Activated T-helper 9 cell treated with anti-CD3 and anti-CD28 coated beads, Interleukin-2, amount 50 U/mL, for 16 hours (primary cell): Measurements from ENCODE around the gene PTPN3.
"Not testable (repeated sequence)": the region's sequence is repeated elsewhere in the genome, so short reads cannot be mapped to it uniquely, and the experiment has no call there.

Experiments used
- DNase-seq: peaks from one replicate; pipeline ENCODE4 v3.0.0-alpha.2; 2020; ENCODE audit warnings: low read depth

PTPN3 gene

GRCh38 chr9:109498195-109499092 is at the start of gene PTPN3:
Gene PTPN3 (minus strand): TSS chr9:109498307. CDS start chr9:109463434, 34,873 bp downstream.
- DNase-seq = no peak

GRCh38 chr9:109544954-109545353 is 46.8 kb upstream of the PTPN3 start:
- DNase-seq = not testable (repeated sequence)

GRCh38 chr9:109542922-109543321 is 44.8 kb upstream of the PTPN3 start:
- DNase-seq = no peak

GRCh38 chr9:109538346-109538745 is 40.2 kb upstream of the PTPN3 start:
- no peak for DNase-seq

GRCh38 chr9:109537288-109537687 is 39.2 kb upstream of the PTPN3 start:
- DNase-seq = no peak

- no peak for DNase-seq
Measured at GRCh38 chr9:109536859-109537258, 38.8 kb upstream of the PTPN3 start.

GRCh38 chr9:109535365-109535764 is 37.3 kb upstream of the PTPN3 start:
- no peak for DNase-seq

GRCh38 chr9:109534151-109534550 is 36.0 kb upstream of the PTPN3 start:
- DNase-seq = no peak

GRCh38 chr9:109532652-109533051 is 34.5 kb upstream of the PTPN3 start:
- DNase-seq = not testable (repeated sequence)

GRCh38 chr9:109522106-109522505 is 24.0 kb upstream of the PTPN3 start:
- DNase-seq = no peak

- DNase-seq = no peak
Measured at GRCh38 chr9:109520475-109521132, 22.5 kb upstream of the PTPN3 start.

GRCh38 chr9:109519366-109519765 is 21.3 kb upstream of the PTPN3 start:
- no peak for DNase-seq

GRCh38 chr9:109518621-109519335 is 20.7 kb upstream of the PTPN3 start:
- no peak for DNase-seq

GRCh38 chr9:109517901-109518377 is 19.8 kb upstream of the PTPN3 start:
- no peak for DNase-seq

- DNase-seq = no peak
Measured at GRCh38 chr9:109513871-109514270, 15.8 kb upstream of the PTPN3 start.

- DNase-seq = no peak
Measured at GRCh38 chr9:109512170-109512756, 14.2 kb upstream of the PTPN3 start.

GRCh38 chr9:109510506-109510905 is 12.4 kb upstream of the PTPN3 start:
- DNase-seq = no peak

- not testable (repeated sequence) for DNase-seq
Measured at GRCh38 chr9:109510042-109510441, 11.9 kb upstream of the PTPN3 start.

- DNase-seq = no peak
Measured at GRCh38 chr9:109509611-109510010, 11.5 kb upstream of the PTPN3 start.

- no peak for DNase-seq
Measured at GRCh38 chr9:109507421-109507838, 9.3 kb upstream of the PTPN3 start.

- no peak for DNase-seq
Measured at GRCh38 chr9:109506097-109506712, 8.1 kb upstream of the PTPN3 start.

- DNase-seq = no peak
Measured at GRCh38 chr9:109504689-109505088, 6.6 kb upstream of the PTPN3 start.
